ENCODE measurements around the gene SLFN14. TPM values are rescaled to one million over a fixed set of nuclear protein-coding genes. Genes with fewer than 3 reads are reported as not detected.

Gene SLFN14
- total and polyA plus RNA-seq, 4 donors = 0.30 TPM; not detected in 3

- no peak overlapping the region for H3K27ac ChIP-seq (ENCODE audit: low read depth in 1 of 2, low read length in 2 of 2)
- WGBS, 2 donors = 64 to 66% methylated on average over 12 of the region's 12 CpGs
- peak overlapping the region; percentile 43 to 86 for H3K4me3 ChIP-seq (ENCODE audit: low read length in 2 of 2)
- H3K27me3 ChIP-seq (ENCODE audit: control insufficient read depth in 1 of 2, insufficient read depth in 2 of 2, low read length in 1 of 2) = no peaks in the 10 kb centered on the region
- H3K36me3 ChIP-seq (ENCODE audit: control insufficient read depth in 1 of 2, insufficient read depth in 2 of 2, low read length in 1 of 2) = no peaks in the 10 kb centered on the region
- ATAC-seq (ENCODE audit: low FRiP score) (no peak), DNase-seq (no peak)
- intact Hi-C loops (cut with DNase I) = no loop called here
- no peaks in the 10 kb centered on the region for H3K4me1 ChIP-seq (ENCODE audit: control insufficient read depth in 1 of 2, insufficient read depth in 2 of 2, low read length in 2 of 2)
- H3K9me3 ChIP-seq (ENCODE audit: control insufficient read depth, low read length) = no peaks in the 10 kb centered on the region
Observed at GRCh38 chr17:35588196-35588920, 27.7 kb upstream of the SLFN14 start.

DNA sequence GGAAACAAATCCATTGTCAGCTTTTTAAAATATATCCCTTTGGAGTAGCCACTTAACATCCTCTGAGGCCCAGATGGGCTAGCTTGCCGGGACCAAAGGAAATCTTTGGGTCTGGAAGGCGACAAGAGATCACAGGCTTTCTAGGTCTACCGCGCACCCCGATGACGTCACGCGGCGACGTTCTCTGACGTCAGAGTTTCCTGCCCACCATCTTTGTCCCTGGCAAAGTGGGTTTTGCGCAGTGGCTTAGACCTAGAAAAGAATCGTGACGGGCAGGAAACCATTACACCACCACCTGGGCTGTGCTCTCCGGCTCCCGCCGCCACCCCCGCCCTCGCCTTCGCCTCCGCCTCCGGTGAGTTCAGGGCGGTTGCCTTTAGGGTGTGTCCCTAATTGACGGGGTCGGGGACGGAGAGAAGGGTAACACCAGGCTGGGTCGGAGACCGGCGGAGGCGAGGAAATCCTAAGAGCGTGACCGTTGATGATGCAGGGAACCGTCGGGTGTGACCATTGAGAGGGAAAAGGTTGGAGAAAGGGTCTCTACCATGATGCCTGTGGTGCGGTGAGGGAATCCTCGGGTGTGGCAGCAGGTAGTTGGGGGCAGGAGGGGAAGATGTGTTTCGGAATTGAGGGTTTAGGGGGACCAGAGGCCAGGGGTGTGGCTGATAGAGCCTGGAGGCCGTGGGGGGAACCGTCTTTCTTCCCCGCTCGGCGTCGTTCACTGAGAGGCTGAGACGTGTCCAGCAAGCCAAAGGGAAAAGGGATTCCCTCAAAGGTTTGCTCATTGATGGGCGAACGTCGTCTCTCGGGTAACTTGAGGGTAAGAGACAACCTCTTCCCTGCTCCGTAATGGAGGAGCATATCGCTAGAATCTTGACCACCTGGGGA is 26.7 kb upstream of the SLFN14 start, which contains the start of gene AP2B1:
Gene AP2B1, plus strand, starts transcription at position 249 of the 888 bp plus-strand sequence. CDS start 6,709 bp downstream, outside the sequence.
- Histone ChIP-seq H3K9me3 (ENCODE audit: control insufficient read depth, low read length) (no peaks in the 10 kb centered on the region), H3K27me3 (ENCODE audit: control insufficient read depth in 1 of 2, insufficient read depth in 2 of 2, low read length in 1 of 2) (no peaks in the 10 kb centered on the region), H3K4me1 (ENCODE audit: control insufficient read depth in 1 of 2, insufficient read depth in 2 of 2, low read length in 2 of 2) (no peaks in the 10 kb centered on the region), H3K4me3 (ENCODE audit: low read length in 2 of 2) (peak within 1 kb of the TSS; percentile 43 to 86), H3K36me3 (ENCODE audit: control insufficient read depth in 1 of 2, insufficient read depth in 2 of 2, low read length in 1 of 2) (no peaks in the 10 kb centered on the region), H3K27ac (ENCODE audit: low read depth in 1 of 2, low read length in 2 of 2) (peak within 1 kb of the TSS in 1 of 2 donors; percentile 62)
- 0% methylated on average over 50 of the region's 50 CpGs for WGBS, 2 donors
- ATAC-seq (ENCODE audit: low FRiP score) = peak; percentile 96
- peak; percentile 94 to 97 for DNase-seq
- intact Hi-C loops (cut with DNase I) = loop anchor here in 1 of 2 donors (1.0 kb wide), 1 partner anchor 20 kb away; no protein-coding TSS in a partner anchor

DNA sequence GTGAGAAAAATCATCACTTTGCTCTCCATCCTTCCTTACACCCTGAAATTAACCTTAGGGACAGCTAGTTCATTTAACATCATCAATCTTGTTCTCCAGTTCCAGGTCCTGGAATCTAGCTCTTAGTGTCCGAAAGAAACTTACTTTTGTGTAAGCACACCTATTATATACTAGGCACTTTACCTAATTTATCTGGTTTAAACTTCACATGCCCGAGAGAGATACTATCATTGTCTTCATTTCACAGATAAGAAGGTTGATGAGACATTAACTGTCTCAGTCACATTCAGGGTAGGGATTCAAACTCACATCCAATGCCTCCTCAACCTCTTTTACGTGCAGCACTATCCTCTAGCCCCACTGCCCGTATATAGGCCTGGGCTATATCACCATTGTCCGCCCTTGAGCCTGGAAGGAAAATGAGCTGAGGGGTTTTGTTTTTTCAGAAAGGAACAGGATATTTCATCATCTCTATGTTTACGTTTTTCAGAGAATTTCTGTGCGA is 26.0 kb upstream of the SLFN14 start:
- H3K27ac ChIP-seq (ENCODE audit: low read depth in 1 of 2, low read length in 2 of 2) = no peak overlapping the region
- no peaks in the 10 kb centered on the region for H3K9me3 ChIP-seq (ENCODE audit: control insufficient read depth, low read length)
- 34 to 35% methylated on average over 7 of the region's 7 CpGs for WGBS, 2 donors
- H3K27me3 ChIP-seq (ENCODE audit: control insufficient read depth in 1 of 2, insufficient read depth in 2 of 2, low read length in 1 of 2) = no peaks in the 10 kb centered on the region
- intact Hi-C loops (cut with DNase I) = loop anchor here in 1 of 2 donors (1.0 kb wide), 1 partner anchor 19 kb away; no protein-coding TSS in a partner anchor
- H3K36me3 ChIP-seq (ENCODE audit: control insufficient read depth in 1 of 2, insufficient read depth in 2 of 2, low read length in 1 of 2) = no peaks in the 10 kb centered on the region
- ATAC-seq (ENCODE audit: low FRiP score) (peak; percentile 50), DNase-seq (no peak)
- peak overlapping the region; percentile 30 to 86 for H3K4me3 ChIP-seq (ENCODE audit: low read length in 2 of 2)
- no peaks in the 10 kb centered on the region for H3K4me1 ChIP-seq (ENCODE audit: control insufficient read depth in 1 of 2, insufficient read depth in 2 of 2, low read length in 2 of 2)

DNA sequence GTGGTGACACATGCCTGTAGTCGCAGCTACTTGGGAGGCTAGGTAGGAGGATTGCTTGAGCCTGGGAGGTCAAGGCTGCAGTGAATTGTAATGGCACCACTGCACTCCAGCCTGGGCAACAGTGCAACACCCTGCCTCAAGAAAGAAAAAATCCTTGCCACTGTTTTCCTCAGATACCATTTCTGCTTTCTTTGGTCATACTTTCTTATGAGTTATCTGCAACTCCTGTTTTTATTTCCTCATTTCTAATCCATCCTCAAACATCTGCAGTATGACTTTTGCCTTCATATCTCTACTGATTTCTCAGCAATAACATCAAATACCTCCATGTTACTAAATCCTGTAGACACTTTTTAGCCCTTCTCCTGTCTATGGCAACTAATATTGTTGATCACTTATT is 23.4 kb upstream of the SLFN14 start:
- intact Hi-C loops (cut with DNase I) = no loop called here

DNA sequence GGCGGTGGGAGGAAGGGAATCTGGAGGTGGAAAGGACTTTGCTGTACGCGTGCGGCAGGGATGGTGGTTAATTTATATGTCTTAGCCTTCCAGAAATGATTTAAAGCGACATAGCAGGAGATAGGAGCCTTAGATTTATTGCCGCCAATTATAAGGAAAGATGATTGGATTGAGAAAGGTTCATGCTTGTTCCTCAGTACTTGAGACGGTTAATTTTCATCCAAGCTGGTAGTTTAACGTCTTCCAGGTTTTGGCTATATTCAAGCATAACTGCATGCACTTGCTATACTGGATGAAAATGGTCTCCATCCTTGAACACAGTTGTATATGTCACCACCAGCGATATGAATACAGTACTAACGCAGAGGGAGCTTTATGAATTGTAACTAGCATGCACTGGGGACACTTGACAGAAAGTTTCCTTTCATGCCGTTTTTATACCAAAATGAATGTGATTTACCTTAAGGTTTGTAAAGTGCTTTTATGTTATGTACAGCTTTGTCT is 18.4 kb upstream of the SLFN14 start:
- Histone ChIP-seq H3K4me3 (ENCODE audit: low read length in 2 of 2) (peak overlapping the region; percentile 55 to 69), H3K9me3 (ENCODE audit: control insufficient read depth, low read length) (no peaks in the 10 kb centered on the region), H3K27me3 (ENCODE audit: control insufficient read depth in 1 of 2, insufficient read depth in 2 of 2, low read length in 1 of 2) (no peaks in the 10 kb centered on the region), H3K27ac (ENCODE audit: low read depth in 1 of 2, low read length in 2 of 2) (peak overlapping the region; percentile 5 to 79), H3K4me1 (ENCODE audit: control insufficient read depth in 1 of 2, insufficient read depth in 2 of 2, low read length in 2 of 2) (no peaks in the 10 kb centered on the region), H3K36me3 (ENCODE audit: control insufficient read depth in 1 of 2, insufficient read depth in 2 of 2, low read length in 1 of 2) (no peaks in the 10 kb centered on the region)
- intact Hi-C loops (cut with DNase I) = loop anchor here in 1 of 2 donors (5.0 kb wide), 1 partner anchor 228 kb away; the partner anchor contains the start of gene TAF15
- ATAC-seq (ENCODE audit: low FRiP score) (no peak), DNase-seq (no peak)
- WGBS, 2 donors = 3 to 4% methylated on average over 11 of the region's 11 CpGs

More for the DNA sequence above, 23.4 kb upstream of the SLFN14 start:
- DNase-seq = no peak
- 81% methylated on average over 1 of the region's 1 CpG for WGBS, 2 donors
- H3K9me3 ChIP-seq (ENCODE audit: control insufficient read depth, low read length) = no peaks in the 10 kb centered on the region
- H3K27me3 ChIP-seq (ENCODE audit: control insufficient read depth in 1 of 2, insufficient read depth in 2 of 2, low read length in 1 of 2) = no peaks in the 10 kb centered on the region
- no peak for ATAC-seq (ENCODE audit: low FRiP score)
- H3K27ac ChIP-seq (ENCODE audit: low read depth in 1 of 2, low read length in 2 of 2) = no peak overlapping the region
- no peak overlapping the region for H3K4me3 ChIP-seq (ENCODE audit: low read length in 2 of 2)
- no peaks in the 10 kb centered on the region for H3K36me3 ChIP-seq (ENCODE audit: control insufficient read depth in 1 of 2, insufficient read depth in 2 of 2, low read length in 1 of 2)
- H3K4me1 ChIP-seq (ENCODE audit: control insufficient read depth in 1 of 2, insufficient read depth in 2 of 2, low read length in 2 of 2) = no peaks in the 10 kb centered on the region

GRCh38 chr17:35578197-35578928 is 17.7 kb upstream of the SLFN14 start, which contains the start of gene PEX12:
Gene PEX12, minus strand, starts transcription at chr17:35578571. Its CDS starts 550 bp downstream, at chr17:35578021.
- intact Hi-C loops (cut with DNase I) = loop anchor here in 1 of 2 donors (5.0 kb wide), 1 partner anchor 229 kb away; the partner anchor contains the start of gene TAF15

DNA sequence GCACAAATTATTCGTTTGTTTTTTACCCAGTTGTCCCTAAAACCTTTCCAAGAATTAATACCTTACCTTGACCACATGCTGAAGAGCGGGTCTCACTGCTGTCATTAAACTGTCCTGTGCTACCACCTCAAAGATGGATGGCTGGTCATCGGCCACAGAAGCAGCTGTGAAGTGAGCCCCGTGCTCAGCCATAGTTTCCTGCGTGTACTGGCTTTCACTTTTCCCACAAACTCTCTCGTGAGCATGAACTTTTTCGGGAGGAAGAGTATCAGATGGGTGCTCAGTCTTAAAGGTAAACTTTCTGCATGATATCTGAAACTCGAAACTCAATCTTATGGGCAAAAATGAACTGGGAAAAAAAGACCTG is 17.2 kb upstream of the SLFN14 start:
- H3K9me3 ChIP-seq (ENCODE audit: control insufficient read depth, low read length) = no peaks in the 10 kb centered on the region
- no peaks in the 10 kb centered on the region for H3K36me3 ChIP-seq (ENCODE audit: control insufficient read depth in 1 of 2, insufficient read depth in 2 of 2, low read length in 1 of 2)
- peak overlapping the region; percentile 55 to 69 for H3K4me3 ChIP-seq (ENCODE audit: low read length in 2 of 2)
- no peaks in the 10 kb centered on the region for H3K27me3 ChIP-seq (ENCODE audit: control insufficient read depth in 1 of 2, insufficient read depth in 2 of 2, low read length in 1 of 2)
- ATAC-seq (ENCODE audit: low FRiP score) = peak; percentile 34
- DNase-seq = no peak
- 1% methylated on average over 8 of the region's 8 CpGs for WGBS, 2 donors
- intact Hi-C loops (cut with DNase I) = loop anchor here in 1 of 2 donors (5.0 kb wide), 1 partner anchor 229 kb away; the partner anchor contains the start of gene TAF15
- no peaks in the 10 kb centered on the region for H3K4me1 ChIP-seq (ENCODE audit: control insufficient read depth in 1 of 2, insufficient read depth in 2 of 2, low read length in 2 of 2)
- peak overlapping the region; percentile 25 to 79 for H3K27ac ChIP-seq (ENCODE audit: low read depth in 1 of 2, low read length in 2 of 2)

More at GRCh38 chr17:35578197-35578928, 17.7 kb upstream of the SLFN14 start, which contains the start of gene PEX12:
- H3K27me3 ChIP-seq (ENCODE audit: control insufficient read depth in 1 of 2, insufficient read depth in 2 of 2, low read length in 1 of 2) = no peaks in the 10 kb centered on the region
- 0 to 1% methylated on average over 45 of the region's 45 CpGs for WGBS, 2 donors
- ATAC-seq (ENCODE audit: low FRiP score) (peak; percentile 98), DNase-seq (peak; percentile 94)
- no peaks in the 10 kb centered on the region for H3K4me1 ChIP-seq (ENCODE audit: control insufficient read depth in 1 of 2, insufficient read depth in 2 of 2, low read length in 2 of 2)
- H3K27ac ChIP-seq (ENCODE audit: low read depth in 1 of 2, low read length in 2 of 2) = peak within 1 kb of the TSS; percentile 25 to 79
- H3K9me3 ChIP-seq (ENCODE audit: control insufficient read depth, low read length) = no peaks in the 10 kb centered on the region
- no peaks in the 10 kb centered on the region for H3K36me3 ChIP-seq (ENCODE audit: control insufficient read depth in 1 of 2, insufficient read depth in 2 of 2, low read length in 1 of 2)
- peak within 1 kb of the TSS; percentile 55 to 69 for H3K4me3 ChIP-seq (ENCODE audit: low read length in 2 of 2)
